Measurements from ENCODE around the gene METTL3.

The METTL3 gene

DNA sequence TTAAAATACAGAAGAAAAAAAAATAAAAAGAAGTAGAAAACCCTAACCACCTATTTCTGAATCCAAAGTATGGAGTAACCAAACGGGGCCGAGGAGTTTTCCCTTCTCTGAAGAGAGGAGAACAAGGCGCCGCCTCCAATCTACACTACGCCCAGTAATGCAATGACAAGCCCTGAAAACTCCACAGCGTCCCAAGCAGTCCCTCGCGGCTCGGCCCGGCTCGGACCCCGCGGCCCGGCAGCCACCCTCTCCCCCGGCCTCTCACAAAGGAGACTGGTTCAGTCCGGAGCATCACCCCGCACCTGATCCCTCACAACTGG is 55.6 kb downstream of the METTL3 start:
- Histone ChIP-seq H3K9ac (ENCODE audit: low read depth, low read length) (peak overlapping the region; percentile 93), H3K4me3 (ENCODE audit: low read depth, low read length) (peak overlapping the region; percentile 90), H3K4me1 (ENCODE audit: control insufficient read depth, insufficient read depth, low read length) (peaks cover 3% of the 10 kb centered on the region), H3K9me3 (ENCODE audit: control insufficient read depth, insufficient read depth, low read length) (no peaks in the 10 kb centered on the region), H3K36me3 (ENCODE audit: control insufficient read depth, insufficient read depth, low read length) (no peaks in the 10 kb centered on the region), H3K27me3 (ENCODE audit: control insufficient read depth, insufficient read depth, low read length) (no peaks in the 10 kb centered on the region)

DNA sequence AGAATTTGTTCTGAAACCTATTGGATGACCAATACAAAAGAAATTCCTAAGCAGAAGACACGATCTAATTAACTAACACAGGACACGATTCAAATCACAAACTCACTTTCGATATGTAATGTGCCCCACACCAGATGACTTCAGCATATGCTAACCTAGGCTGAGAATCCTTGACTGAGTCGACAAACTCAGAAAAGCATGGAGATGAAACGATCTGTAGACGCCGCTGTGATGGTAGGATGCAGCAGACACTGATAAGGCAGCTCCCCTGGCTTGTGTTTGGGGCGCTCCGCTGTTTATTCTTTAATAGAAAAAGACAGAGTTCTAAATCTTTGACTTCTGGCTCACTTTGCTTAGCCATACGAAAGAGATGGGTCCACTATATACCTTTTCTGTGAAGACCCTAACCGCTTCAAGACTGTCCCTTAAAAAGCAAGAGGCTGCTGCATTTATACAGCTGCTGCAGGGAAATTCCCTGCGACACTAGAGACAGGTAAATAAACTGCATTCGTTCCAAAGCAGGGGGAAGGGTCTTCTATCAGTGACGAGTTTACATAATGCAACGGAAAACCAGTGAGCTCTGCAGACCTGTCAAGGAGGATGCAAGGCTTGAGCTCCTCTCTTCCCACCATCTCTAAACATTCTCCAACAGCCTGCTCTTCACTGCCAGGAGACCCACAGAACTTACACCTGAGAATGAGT is 56.1 kb downstream of the METTL3 start:
- Histone ChIP-seq H3K4me1 (ENCODE audit: control insufficient read depth, insufficient read depth, low read length) (peaks cover 3% of the 10 kb centered on the region), H3K36me3 (ENCODE audit: control insufficient read depth, insufficient read depth, low read length) (no peaks in the 10 kb centered on the region), H3K9me3 (ENCODE audit: control insufficient read depth, insufficient read depth, low read length) (no peaks in the 10 kb centered on the region), H3K27me3 (ENCODE audit: control insufficient read depth, insufficient read depth, low read length) (no peaks in the 10 kb centered on the region), H3K4me3 (ENCODE audit: low read depth, low read length) (peak overlapping the region; percentile 90), H3K9ac (ENCODE audit: low read depth, low read length) (peak overlapping the region; percentile 93)

DNA sequence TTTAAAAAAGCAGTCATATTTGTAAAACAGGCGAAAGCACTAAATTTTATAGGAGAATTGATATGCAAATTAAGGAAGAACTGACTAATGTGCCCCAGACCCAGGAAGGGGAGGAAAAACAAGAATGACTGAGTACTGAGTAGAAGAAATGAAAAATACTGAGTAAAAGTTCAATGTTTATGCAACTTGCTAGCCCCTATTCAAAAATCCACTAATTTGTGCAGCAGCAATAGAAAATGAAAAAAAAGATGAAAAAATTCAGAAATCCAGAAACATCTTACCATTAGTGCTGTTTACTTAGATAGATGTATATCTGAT is 61.3 kb downstream of the METTL3 start:
- no peak overlapping the region for H3K4me3 ChIP-seq (ENCODE audit: low read depth, low read length)
- H3K9ac ChIP-seq (ENCODE audit: low read depth, low read length): no peak overlapping the region

More for the DNA sequence above, 61.3 kb downstream of the METTL3 start:
- no peaks in the 10 kb centered on the region for H3K27me3 ChIP-seq (ENCODE audit: control insufficient read depth, insufficient read depth, low read length)
- no peaks in the 10 kb centered on the region for H3K36me3 ChIP-seq (ENCODE audit: control insufficient read depth, insufficient read depth, low read length)
- H3K4me1 ChIP-seq (ENCODE audit: control insufficient read depth, insufficient read depth, low read length): peaks cover 3% of the 10 kb centered on the region
- no peaks in the 10 kb centered on the region for H3K9me3 ChIP-seq (ENCODE audit: control insufficient read depth, insufficient read depth, low read length)

All from iPS-15b (cell line).